GM12891 (cell line): Measurements from ENCODE around the gene PRDM16.

Source experiments
- DNase-seq: peaks from one replicate; pipeline ENCODE4 v3.0.0; 2011; ENCODE audit warnings: low spot score; ENCODE audit not compliant: insufficient read length
- FAIRE-seq: peaks from 2 replicates; lab custom pipeline; 2011; peaks lifted over from hg19 to GRCh38; lab: Jason Lieb, UNC
- PAX5 ChIP-seq: IDR thresholded peaks from 2 replicates; pipeline ENCODE4 v1.6.1; 2011; ENCODE audit warnings: low read length, moderate library complexity, mild to moderate bottlenecking; ENCODE audit not compliant: insufficient read depth, severe bottlenecking
- POLR2A ChIP-seq: IDR thresholded peaks from 2 replicates; pipeline ENCODE4 v1.6.1; 2011; ENCODE audit warnings: low read depth, low read length, control low read depth
- POLR2AphosphoS5 ChIP-seq: IDR thresholded peaks from 2 replicates; pipeline ENCODE4 v1.6.1; 2011; ENCODE audit warnings: low read depth, low read length, control low read depth
- POU2F2 ChIP-seq: IDR thresholded peaks from 2 replicates; pipeline ENCODE4 v1.6.1; 2011; ENCODE audit warnings: low read depth, mild to moderate bottlenecking, control low read depth, low read length, moderate library complexity
- SPI1 ChIP-seq: IDR thresholded peaks from 2 replicates; pipeline ENCODE4 v1.6.1; 2011; ENCODE audit warnings: low read depth, low read length, control low read depth
- TAF1 ChIP-seq: IDR thresholded peaks from 2 replicates; pipeline ENCODE4 v1.6.1; 2011; ENCODE audit warnings: low read depth, low read length, control low read depth

PRDM16 gene

DNA sequence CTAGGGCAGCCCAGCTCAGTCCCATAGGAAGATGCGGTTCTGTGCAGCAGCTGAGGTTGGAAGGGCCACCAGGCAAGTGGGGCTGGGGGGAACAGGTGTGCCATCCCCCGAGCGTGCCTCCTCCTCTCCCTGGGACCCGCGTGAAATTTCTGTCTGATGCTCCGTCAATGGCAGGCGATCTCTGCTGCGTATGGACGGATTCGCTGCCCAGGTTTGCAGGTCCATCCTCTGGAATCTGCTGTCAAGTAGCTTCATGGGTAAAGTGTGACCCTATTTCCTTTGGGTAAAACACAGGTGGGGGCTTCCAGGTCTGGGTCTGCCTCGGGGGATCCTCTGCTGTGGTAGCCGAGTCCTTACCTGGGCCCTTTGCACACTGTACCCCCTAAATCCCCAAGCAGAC is 270.9 kb downstream of the PRDM16 start:
- TF ChIP-seq TAF1 = no peak
- no peak for TF ChIP-seq POU2F2
- no peak for TF ChIP-seq POLR2AphosphoS5
- TF ChIP-seq SPI1 = no peak
- TF ChIP-seq POLR2A = no peak
- no peak for TF ChIP-seq PAX5
- no peak for FAIRE-seq
- DNase-seq = no peak

DNA sequence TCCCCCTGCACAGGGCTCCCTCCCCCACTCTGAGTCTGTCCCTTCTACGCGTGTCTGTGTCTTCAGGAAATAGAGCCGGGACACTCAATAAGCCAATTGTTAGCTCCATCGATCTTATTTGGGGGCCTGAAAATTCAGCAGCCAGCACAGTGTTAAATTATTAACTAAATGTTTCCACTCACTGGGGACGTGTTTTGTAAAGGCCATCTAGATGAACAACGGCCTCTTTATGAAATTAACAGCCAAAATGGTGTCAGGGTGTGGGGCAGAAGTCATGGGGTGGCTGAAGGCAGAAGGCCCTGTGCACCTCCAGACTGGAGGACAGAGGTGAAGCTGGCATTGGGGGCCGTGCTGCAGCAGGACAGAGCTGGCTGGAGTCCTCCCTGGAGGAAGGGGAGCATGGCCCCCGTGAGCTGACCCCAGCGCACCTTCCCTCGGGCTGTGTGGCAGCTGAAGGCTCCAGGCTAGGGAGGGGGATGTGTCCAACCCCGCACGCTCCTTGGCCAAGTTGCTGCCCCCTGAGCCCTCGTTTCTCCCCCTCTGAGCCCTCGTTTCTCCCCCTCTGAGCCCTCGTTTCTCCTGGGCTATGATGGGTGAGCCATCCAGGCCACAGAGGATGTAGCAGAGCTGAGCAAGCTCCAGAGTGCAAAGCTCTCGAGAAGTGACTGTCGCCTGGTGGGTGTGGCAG is 271.7 kb downstream of the PRDM16 start:
- TF ChIP-seq SPI1 (no peak), TAF1 (no peak), POLR2AphosphoS5 (no peak), POU2F2 (no peak), PAX5 (no peak), POLR2A (no peak)
- no peak for FAIRE-seq
- no peak for DNase-seq

DNA sequence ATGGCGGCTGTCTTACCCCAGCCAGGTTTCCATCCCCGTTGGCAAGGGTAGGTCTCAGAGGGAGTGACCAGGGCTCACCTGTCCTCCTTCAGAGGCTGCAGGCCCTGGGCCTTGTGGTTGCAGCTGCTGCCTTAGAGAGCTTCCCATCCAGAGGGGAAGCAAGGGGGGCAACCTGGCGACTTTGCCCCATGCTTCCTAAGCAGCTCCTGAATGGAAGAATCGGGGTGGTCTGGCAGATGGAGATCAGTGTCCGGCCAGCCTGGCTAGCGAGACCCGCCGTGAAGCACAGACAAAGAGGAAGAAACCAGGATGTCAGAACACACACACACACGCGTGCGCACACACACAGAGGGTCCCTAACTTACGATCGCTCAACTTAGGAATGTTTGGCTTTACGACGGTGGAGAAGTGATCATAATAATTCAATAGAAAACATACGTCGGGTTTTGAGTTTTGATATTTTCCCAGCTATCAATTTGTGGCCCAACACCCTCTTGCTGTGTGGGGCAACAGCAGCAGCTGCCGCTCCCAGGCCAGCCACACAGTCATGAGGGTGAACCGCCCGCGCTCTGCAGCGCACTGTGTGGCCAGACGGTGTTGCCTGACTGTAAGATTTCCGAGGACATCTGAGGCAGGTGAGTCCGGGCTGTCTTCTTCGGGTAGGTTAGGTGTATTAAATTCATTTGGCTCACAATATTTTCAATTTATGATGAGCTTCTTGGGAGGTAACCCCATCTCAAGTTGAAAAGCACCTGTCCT is 272.4 kb downstream of the PRDM16 start:
- FAIRE-seq (no peak), DNase-seq (no peak)
- no peak for TF ChIP-seq SPI1
- TF ChIP-seq POLR2AphosphoS5 = no peak
- no peak for TF ChIP-seq PAX5
- no peak for TF ChIP-seq POLR2A
- TF ChIP-seq POU2F2 = no peak
- TF ChIP-seq TAF1 = no peak

DNA sequence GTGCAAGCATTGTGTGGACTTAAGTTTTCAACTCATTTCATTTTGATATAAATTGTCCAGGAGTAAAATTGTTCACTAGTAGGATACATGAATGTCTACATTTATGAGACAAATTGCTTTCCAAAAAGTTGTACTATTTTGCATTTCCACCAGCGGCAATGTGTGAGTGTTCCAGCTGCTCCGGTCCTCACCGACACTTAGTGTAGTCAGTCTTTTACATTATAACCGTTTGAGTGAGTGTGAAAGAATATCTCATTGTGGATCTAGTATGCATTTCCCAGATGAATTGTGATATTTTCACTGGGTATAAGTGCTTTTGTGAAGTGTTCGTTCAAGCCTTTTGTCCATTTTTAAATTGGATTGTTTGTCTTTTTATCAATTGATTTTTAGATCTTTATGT is 274.0 kb downstream of the PRDM16 start:
- FAIRE-seq (no peak), DNase-seq (no peak)
- TF ChIP-seq POLR2AphosphoS5 (no peak), POU2F2 (no peak), TAF1 (no peak), POLR2A (no peak), PAX5 (no peak), SPI1 (no peak)

DNA sequence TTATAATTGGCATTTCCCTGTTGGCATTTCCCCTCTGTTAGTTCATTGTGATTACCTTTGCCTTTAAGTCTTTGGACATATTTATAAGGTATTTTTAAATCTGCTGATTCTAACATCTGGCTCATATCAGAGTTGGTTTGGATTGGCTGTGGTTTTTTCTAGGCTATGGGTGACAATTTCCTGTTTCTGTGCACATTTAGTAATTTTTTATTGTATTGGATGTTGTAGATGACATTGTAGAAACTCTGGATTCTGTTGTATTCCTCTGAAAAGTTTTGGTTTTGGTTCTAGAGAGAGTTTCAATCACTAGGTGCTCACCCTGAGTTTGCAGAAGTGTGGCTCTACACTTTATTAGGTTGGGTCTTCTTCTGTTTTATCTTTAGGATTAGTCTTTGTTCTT is 275.4 kb downstream of the PRDM16 start:
- no peak for DNase-seq
- TF ChIP-seq POU2F2 (no peak), POLR2AphosphoS5 (no peak), POLR2A (no peak), TAF1 (no peak), PAX5 (no peak), SPI1 (no peak)
- FAIRE-seq = no peak

DNA sequence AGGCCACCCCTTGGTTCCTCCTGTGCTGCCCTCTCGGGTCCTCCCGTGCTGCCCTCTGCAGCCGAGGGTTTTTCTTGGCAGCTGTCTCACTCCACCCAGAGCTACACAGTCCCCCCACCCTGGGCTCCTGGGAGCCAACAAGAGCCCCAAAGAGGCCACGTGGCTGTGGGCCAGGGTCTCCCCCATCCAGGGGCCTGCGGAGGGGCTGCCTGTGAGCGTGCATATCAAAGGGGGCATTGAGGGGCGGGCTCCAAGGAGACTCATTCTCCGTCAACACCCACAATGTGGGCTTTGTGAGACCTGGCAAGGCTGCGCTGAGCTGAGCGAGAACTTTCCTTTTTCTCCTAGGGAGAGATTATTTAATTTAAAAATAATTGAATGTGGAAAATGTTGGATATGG is 276.8 kb downstream of the PRDM16 start:
- TF ChIP-seq TAF1 (no peak), SPI1 (no peak), POLR2A (no peak), POLR2AphosphoS5 (no peak), PAX5 (no peak), POU2F2 (no peak)
- no peak for DNase-seq
- no peak for FAIRE-seq

DNA sequence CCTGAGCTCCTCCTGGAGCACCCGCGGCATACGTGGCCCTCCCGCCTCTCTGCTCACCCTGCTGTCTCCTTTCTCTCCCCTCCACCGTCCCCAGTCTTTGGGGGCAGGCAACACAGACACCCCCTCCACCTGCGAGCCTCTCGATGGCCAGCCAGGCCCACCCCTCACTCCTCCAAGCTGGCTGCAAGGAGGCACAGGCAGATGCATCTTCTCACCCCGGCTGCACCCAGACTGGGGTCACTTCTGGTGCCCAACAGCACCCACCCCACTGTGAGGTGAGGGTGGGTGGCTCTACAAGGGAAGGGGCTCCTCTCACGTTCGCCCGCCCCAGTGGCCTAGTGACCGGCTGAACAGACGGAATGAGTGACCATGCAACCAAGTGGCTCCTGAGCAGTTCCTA is 277.5 kb downstream of the PRDM16 start:
- no peak for DNase-seq
- no peak for TF ChIP-seq POLR2AphosphoS5
- TF ChIP-seq POU2F2 = no peak
- no peak for TF ChIP-seq PAX5
- TF ChIP-seq SPI1 = no peak
- TF ChIP-seq TAF1 = no peak
- TF ChIP-seq POLR2A = no peak
- FAIRE-seq = no peak

DNA sequence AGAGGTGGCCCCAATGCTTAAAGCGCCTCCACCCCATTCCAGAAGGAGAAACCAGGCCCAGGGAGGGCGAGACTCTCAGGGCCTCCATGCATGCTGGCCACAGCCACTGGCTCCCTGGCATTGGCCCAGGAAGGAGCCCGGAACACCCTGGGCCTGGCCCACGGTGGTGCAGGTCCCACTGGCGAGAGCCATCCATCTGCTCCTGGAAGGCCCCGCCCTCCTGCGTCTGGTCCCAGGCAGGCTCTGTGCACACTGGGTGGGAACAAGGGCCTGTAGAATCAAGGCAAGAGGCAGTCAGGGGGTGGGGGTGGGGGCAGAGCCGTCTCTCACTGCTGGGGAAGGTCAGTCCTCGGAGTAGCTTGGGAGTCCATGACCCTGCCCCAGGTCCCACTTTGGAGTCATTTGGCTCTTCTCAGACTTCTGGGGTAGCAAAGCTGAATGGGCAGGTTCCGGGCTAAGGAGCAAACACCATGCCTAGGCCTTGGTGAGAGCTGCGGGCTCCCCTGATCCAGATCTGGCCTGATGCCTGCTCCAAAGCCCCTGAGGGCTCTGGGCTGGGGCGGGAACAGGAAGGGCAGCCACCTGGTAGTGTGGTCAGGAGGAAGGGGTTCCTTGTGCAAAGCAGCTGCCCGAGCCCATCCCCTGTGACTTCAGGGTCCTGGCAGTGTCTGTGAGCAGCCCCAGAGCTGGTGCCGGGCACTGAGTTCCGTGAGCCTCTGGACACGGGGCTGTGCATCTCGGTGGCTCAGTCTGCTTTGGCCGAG is 278.4 kb downstream of the PRDM16 start:
- DNase-seq (no peak), FAIRE-seq (no peak)
- no peak for TF ChIP-seq TAF1
- TF ChIP-seq PAX5 = no peak
- no peak for TF ChIP-seq POU2F2
- no peak for TF ChIP-seq SPI1
- no peak for TF ChIP-seq POLR2AphosphoS5
- TF ChIP-seq POLR2A = no peak

DNA sequence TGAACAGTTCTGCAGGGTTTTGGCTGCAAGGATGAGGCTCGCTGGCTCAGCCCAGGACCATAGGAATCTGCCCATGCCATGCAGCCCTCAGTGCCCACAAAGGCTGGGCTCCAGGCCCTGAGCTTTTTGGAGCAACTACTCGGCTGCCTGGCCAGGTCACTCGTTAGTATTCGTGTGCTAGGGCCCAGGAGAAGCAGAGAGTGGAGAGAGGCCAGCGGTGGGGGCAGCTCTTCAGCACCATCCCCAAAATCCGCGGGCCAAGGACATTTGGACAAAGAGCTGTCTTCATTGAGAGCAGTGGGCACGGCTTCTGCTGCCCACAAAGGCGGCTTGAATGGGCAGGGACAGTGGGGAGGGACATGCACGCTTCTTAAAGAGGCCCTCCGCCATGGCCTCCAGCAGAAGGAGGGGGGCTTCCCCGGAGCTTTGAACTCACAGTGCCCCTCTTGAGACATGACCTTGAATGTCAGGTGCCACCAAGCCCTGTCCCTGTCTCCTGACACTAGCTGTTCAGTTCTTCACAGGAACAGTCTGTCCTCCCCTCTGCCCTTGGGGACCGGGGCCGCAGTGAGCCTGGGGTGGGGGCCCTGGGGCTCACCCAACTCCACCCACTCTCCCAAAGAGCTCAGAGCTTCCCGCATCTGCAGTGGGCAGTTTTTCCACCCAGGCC is 279.3 kb downstream of the PRDM16 start:
- FAIRE-seq = no peak
- no peak for DNase-seq
- TF ChIP-seq PAX5 (no peak), TAF1 (no peak), POLR2A (no peak), SPI1 (no peak), POLR2AphosphoS5 (no peak), POU2F2 (no peak)
